ENCODE measurements around the gene DYNLT2B.

DNA sequence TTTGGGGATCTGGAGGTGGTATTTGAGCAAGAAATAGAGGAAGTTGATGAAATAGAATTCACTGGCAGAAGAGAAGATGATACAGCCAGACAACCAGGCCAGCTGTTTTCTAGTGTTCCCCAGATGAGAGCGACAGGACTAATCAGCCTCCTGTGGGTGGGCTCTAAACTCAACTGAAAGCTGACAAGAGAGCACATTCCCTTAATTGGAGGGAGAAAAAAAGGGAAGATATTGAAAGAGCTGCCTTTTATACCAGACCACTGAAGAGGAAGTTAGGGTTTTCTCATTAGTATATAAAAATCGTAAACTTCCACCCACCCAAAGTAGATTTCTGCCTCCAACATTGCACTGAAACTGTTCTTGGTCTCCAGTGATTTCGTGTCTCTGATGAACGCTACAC lies 26.6 kb upstream of the DYNLT2B start:
- no peak for TF ChIP-seq POLR2A (IDR thresholded peaks at IDR 0.05; ENCODE audit: low read depth, low read length)
- TF ChIP-seq, protein P1, sequence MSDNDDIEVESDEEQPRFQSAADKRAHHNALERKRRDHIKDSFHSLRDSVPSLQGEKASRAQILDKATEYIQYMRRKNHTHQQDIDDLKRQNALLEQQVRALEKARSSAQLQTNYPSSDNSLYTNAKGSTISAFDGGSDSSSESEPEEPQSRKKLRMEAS (IDR thresholded peaks at IDR 0.05; ENCODE audit: insufficient read depth, insufficient read length) = no peak
- TF ChIP-seq, protein P2, sequence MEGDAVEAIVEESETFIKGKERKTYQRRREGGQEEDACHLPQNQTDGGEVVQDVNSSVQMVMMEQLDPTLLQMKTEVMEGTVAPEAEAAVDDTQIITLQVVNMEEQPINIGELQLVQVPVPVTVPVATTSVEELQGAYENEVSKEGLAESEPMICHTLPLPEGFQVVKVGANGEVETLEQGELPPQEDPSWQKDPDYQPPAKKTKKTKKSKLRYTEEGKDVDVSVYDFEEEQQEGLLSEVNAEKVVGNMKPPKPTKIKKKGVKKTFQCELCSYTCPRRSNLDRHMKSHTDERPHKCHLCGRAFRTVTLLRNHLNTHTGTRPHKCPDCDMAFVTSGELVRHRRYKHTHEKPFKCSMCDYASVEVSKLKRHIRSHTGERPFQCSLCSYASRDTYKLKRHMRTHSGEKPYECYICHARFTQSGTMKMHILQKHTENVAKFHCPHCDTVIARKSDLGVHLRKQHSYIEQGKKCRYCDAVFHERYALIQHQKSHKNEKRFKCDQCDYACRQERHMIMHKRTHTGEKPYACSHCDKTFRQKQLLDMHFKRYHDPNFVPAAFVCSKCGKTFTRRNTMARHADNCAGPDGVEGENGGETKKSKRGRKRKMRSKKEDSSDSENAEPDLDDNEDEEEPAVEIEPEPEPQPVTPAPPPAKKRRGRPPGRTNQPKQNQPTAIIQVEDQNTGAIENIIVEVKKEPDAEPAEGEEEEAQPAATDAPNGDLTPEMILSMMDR (IDR thresholded peaks at IDR 0.05; ENCODE audit: extremely low read depth in 1 of 2, insufficient read depth in 1 of 2, low read depth in 1 of 2, low read length in 2 of 2) = no peak
- TF ChIP-seq EZH2 (IDR thresholded peaks at IDR 0.05; ENCODE audit: borderline replicate concordance, low read depth, low read length, severe bottlenecking) = no peak
- no peak for TF ChIP-seq JUN (IDR thresholded peaks at IDR 0.05; ENCODE audit: borderline replicate concordance, insufficient read depth, insufficient read length, low read depth)
- TF ChIP-seq POLR2AphosphoS5 (IDR thresholded peaks at IDR 0.05; ENCODE audit: insufficient read depth, low read depth, low read length) = no peak
